ENCODE measurements around the gene CIB2. TPM values are rescaled to one million over a fixed set of nuclear protein-coding genes. Genes with fewer than 3 reads are reported as not detected.

Gene CIB2
- total RNA-seq, 2 donors from 2014 or later: 0.67 to 1.8 TPM

DNA sequence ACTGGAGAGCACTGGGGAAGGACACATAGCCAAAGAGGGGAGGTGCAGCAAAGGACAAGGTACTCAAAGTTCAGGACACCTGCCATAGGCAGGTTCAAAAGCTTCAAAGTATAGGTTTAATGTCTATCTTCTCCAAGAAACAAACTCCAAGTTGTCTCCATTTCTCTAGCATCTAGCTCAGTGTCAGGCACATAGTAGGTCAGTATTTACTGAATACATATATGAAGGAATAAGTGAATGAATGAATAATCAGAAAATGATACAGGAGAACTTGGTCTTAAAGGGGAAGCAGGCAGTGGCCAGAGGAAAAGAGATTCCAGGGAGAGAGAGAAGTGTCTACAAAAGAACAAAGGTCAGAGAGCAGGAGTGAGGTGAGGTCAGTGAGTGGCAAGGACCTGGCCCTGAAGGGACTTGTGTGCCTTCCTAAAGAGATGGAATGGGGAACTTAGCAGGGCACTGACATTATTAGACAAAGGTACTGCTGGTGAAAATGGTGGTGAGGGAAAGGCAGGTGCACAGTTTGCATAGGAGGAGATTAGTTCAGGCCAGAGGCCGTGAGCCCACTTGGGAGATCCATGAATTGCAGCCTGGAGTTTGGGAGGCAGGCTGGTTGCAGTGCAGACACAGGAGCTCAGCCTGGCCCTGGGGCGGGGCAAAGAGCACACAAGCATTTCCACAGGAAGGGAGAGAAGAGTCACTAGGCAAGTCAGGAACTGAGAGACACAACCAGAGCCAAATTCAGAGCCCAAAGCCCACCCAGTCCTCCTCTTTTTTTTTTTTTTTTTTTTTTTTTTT is 75.1 kb downstream of the CIB2 start:
- H3K36me3 Mint-ChIP-seq: peaks cover 6% of the 10 kb centered on the region
- H3K9me3 Mint-ChIP-seq: no peaks in the 10 kb centered on the region
- no peak for DNase-seq (ENCODE audit: low spot score)
- H3K4me1 Mint-ChIP-seq (ENCODE audit: low read depth in 2 of 2): peaks cover 46 to 71% of the 10 kb centered on the region in 2 donors
- H3K27me3 Mint-ChIP-seq: no peaks in the 10 kb centered on the region
- peak in 1 of 2 donors; percentile 48 for ATAC-seq
- peak overlapping the region; percentile 66 for H3K4me3 Mint-ChIP-seq
- H3K27ac Mint-ChIP-seq: peak overlapping the region; percentile 15 to 74

GRCh38 chr15:78054966-78055365 is 76.3 kb downstream of the CIB2 start:
- no peaks in the 10 kb centered on the region for H3K9me3 Mint-ChIP-seq

More at GRCh38 chr15:78054966-78055365, 76.3 kb downstream of the CIB2 start:
- peaks cover 6% of the 10 kb centered on the region for H3K36me3 Mint-ChIP-seq
- peaks cover 55 to 81% of the 10 kb centered on the region in 2 donors for H3K4me1 Mint-ChIP-seq (ENCODE audit: low read depth in 2 of 2)
- DNase-seq (ENCODE audit: low spot score) (no peak), ATAC-seq (no peak)
- H3K4me3 Mint-ChIP-seq: peak overlapping the region; percentile 66
- no peaks in the 10 kb centered on the region for H3K27me3 Mint-ChIP-seq
- H3K27ac Mint-ChIP-seq: peak overlapping the region; percentile 15 to 74

Other genes with a start within 250 kb of the CIB2 start
- 10 to 100 TPM; 54.1 to 97.0 TPM for gene TBC1D2B, start 53.7 kb downstream of the CIB2 start, total RNA-seq
- gene SH2D7, start 38.9 kb downstream of the CIB2 start, total RNA-seq: not detected
- gene IDH3A, start 17.9 kb upstream of the CIB2 start, total RNA-seq: 100 to 1,000 TPM; 135 to 169 TPM
- under 1 TPM in 1 of 2 donors, not detected in 1; 0.31 TPM for gene ACSBG1, start 103.1 kb upstream of the CIB2 start, total RNA-seq
- gene DNAJA4, start 133.1 kb upstream of the CIB2 start, total RNA-seq: 10 to 100 TPM; 35.2 to 50.4 TPM
- 10 to 100 TPM; 40.7 to 50.0 TPM for gene SKIC8, start 168.2 kb upstream of the CIB2 start, total RNA-seq
- not detected for gene CRABP1, start 208.9 kb upstream of the CIB2 start, total RNA-seq